MM.1S (cell line): ENCODE measurements around the gene INHBE.

Experiments used
- DNase-seq: peaks from one replicate; pipeline ENCODE4 v3.0.0-alpha.2; 2015
- H2AFZ ChIP-seq: fragments of 300-600 bp; sonication (generic); 2 replicates; pipeline ENCODE4 v1.6.0; 2016; ENCODE audit warnings: antibody characterized with exemption, low read length
- H3F3A ChIP-seq: fragments of 300-600 bp; sonication (generic); 2 replicates; pipeline ENCODE4 v1.6.1; 2016; ENCODE audit warnings: mild to moderate bottlenecking, antibody characterized with exemption, low read length, moderate library complexity, mixed read lengths; ENCODE audit not compliant: insufficient read depth
- H3K27ac ChIP-seq: fragments of 300-600 bp; sonication (generic); 2 replicates; pipeline ENCODE4 v1.5.1; 2016; ENCODE audit warnings: mild to moderate bottlenecking, low read length
- H3K27me3 ChIP-seq: fragments of 300-600 bp; sonication (generic); replicated peaks from 2 replicates; pipeline ENCODE4 v1.6.0; 2016; ENCODE audit warnings: low read length; ENCODE audit not compliant: insufficient read depth
- H3K36me3 ChIP-seq: fragments of 300-600 bp; sonication (generic); replicated peaks from 2 replicates; pipeline ENCODE4 v1.6.1; 2016; ENCODE audit warnings: mild to moderate bottlenecking, low read length, mixed read lengths; ENCODE audit not compliant: insufficient read depth
- H3K4me1 ChIP-seq: fragments of 300-600 bp; sonication (generic); 2 replicates; pipeline ENCODE4 v1.6.1; 2016; ENCODE audit warnings: low read length, mixed read lengths
- H3K4me2 ChIP-seq: fragments of 300-600 bp; sonication (generic); 2 replicates; pipeline ENCODE4 v1.6.0; 2016; ENCODE audit warnings: low read depth, low read length
- H3K4me3 ChIP-seq: fragments of 300-600 bp; sonication (generic); 2 replicates; pipeline ENCODE4 v1.5.1; 2016; ENCODE audit warnings: low read length, mixed read lengths
- H3K79me2 ChIP-seq: fragments of 300-600 bp; sonication (generic); 2 replicates; pipeline ENCODE4 v1.6.1; 2016; ENCODE audit warnings: mixed run types, low read length, mixed read lengths
- H3K9ac ChIP-seq: fragments of 300-600 bp; sonication (generic); 2 replicates; pipeline ENCODE4 v1.6.1; 2016; ENCODE audit warnings: low read length, mixed read lengths
- H3K9me2 ChIP-seq: fragments of 300-600 bp; sonication (generic); replicated peaks from 2 replicates; pipeline ENCODE4 v1.6.1; 2016; ENCODE audit warnings: mild to moderate bottlenecking, low read length, mixed read lengths; ENCODE audit not compliant: insufficient read depth
- H3K9me3 ChIP-seq: fragments of 300-600 bp; sonication (generic); replicated peaks from 2 replicates; pipeline ENCODE4 v1.6.1; 2016; ENCODE audit warnings: mild to moderate bottlenecking, low read length, mixed read lengths; ENCODE audit not compliant: insufficient read depth
- H4K20me1 ChIP-seq: fragments of 300-600 bp; sonication (generic); 2 replicates; pipeline ENCODE4 v1.6.1; 2016; ENCODE audit warnings: mild to moderate bottlenecking, low read length, moderate library complexity, mixed read lengths; ENCODE audit not compliant: insufficient read depth
- EZH2 ChIP-seq: fragments of 300-600 bp; sonication (generic); optimal IDR thresholded peaks from 2 replicates; pipeline ENCODE3; 2017; ENCODE audit warnings: low read depth, mild to moderate bottlenecking, antibody characterized with exemption, low read length, mixed read lengths
- EZH2phosphoT487 ChIP-seq: fragments of 300-600 bp; sonication (generic); IDR thresholded peaks from 2 replicates; pipeline ENCODE4 v1.6.1; 2018; ENCODE audit warnings: antibody characterized with exemption, low read length
- TF ChIP-seq, protein P1 (sequence below): fragments of 300-600 bp; sonication (generic); IDR thresholded peaks from 2 replicates; pipeline ENCODE4 v1.5.1; 2016; ENCODE audit warnings: antibody characterized with exemption, low read length, mixed read lengths

Gene INHBE

DNA sequence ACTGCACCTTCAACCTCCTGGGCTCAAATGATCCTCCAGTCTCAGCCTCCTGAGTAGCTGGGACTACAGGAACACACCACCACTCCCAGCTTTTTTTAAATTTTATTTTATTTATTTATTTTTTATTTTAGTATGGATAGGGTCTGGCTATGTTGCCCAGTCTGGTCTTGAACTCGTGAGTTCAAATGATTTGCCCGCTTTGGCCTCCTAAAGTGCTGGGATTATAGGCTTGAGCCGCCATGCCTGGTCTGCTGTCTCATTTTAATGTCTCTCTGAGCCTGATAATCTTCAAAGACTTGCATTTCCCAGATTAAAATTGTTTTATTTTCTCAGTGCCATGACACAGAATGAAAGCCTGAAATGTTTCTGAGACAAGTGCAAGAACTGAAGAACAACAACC, 21.7 kb upstream of the INHBE start:
- no peak overlapping the region for H3K27ac ChIP-seq
- DNase-seq: no peak
- no peak for TF ChIP-seq EZH2phosphoT487
- TF ChIP-seq, protein P1, sequence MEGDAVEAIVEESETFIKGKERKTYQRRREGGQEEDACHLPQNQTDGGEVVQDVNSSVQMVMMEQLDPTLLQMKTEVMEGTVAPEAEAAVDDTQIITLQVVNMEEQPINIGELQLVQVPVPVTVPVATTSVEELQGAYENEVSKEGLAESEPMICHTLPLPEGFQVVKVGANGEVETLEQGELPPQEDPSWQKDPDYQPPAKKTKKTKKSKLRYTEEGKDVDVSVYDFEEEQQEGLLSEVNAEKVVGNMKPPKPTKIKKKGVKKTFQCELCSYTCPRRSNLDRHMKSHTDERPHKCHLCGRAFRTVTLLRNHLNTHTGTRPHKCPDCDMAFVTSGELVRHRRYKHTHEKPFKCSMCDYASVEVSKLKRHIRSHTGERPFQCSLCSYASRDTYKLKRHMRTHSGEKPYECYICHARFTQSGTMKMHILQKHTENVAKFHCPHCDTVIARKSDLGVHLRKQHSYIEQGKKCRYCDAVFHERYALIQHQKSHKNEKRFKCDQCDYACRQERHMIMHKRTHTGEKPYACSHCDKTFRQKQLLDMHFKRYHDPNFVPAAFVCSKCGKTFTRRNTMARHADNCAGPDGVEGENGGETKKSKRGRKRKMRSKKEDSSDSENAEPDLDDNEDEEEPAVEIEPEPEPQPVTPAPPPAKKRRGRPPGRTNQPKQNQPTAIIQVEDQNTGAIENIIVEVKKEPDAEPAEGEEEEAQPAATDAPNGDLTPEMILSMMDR: no peak
- TF ChIP-seq EZH2: no peak

GRCh38 chr12:57434517-57435223, 20.4 kb upstream of the INHBE start, which contains the start of gene INHBC:
INHBC (plus strand) TSS chr12:57434784; CDS start chr12:57434887, 103 bp downstream.
- H3K9me2 ChIP-seq: no peaks in the 10 kb centered on the region
- H4K20me1 ChIP-seq: no peaks in the 10 kb centered on the region
- H3K4me1 ChIP-seq: peaks cover 8% of the 10 kb centered on the region
- H3K4me3 ChIP-seq: no peak within 1 kb of the TSS
- H3K9ac ChIP-seq: no peak within 1 kb of the TSS
- peaks cover 6% of the 10 kb centered on the region for H3K79me2 ChIP-seq
- H3K9me3 ChIP-seq: no peaks in the 10 kb centered on the region
- H3K36me3 ChIP-seq: no peaks in the 10 kb centered on the region
- H3K27ac ChIP-seq: no peak within 1 kb of the TSS
- no peak within 1 kb of the TSS for H3K4me2 ChIP-seq
- no peak within 1 kb of the TSS for H2AFZ ChIP-seq
- TF ChIP-seq EZH2 (no peak), EZH2phosphoT487 (no peak)
- TF ChIP-seq, protein P1: no peak
- no peaks in the 10 kb centered on the region for H3K27me3 ChIP-seq
- DNase-seq: no peak
- H3F3A ChIP-seq: 0 out of 2 replicates have a peak, but pooled peaks cover 2% of the 10 kb centered on the region

More for the DNA sequence above, 21.7 kb upstream of the INHBE start:
- H3K4me1 ChIP-seq: peaks cover 8% of the 10 kb centered on the region
- no peaks in the 10 kb centered on the region for H4K20me1 ChIP-seq
- peaks cover 15% of the 10 kb centered on the region for H3K79me2 ChIP-seq
- H3K4me2 ChIP-seq: no peak overlapping the region
- no peaks in the 10 kb centered on the region for H3K9me2 ChIP-seq
- H3K36me3 ChIP-seq: no peaks in the 10 kb centered on the region
- H3K4me3 ChIP-seq: no peak overlapping the region
- H3K9ac ChIP-seq: no peak overlapping the region
- H3K9me3 ChIP-seq: no peaks in the 10 kb centered on the region
- H2AFZ ChIP-seq: no peak overlapping the region
- 0 out of 2 replicates have a peak, but pooled peaks cover 2% of the 10 kb centered on the region for H3F3A ChIP-seq
- no peaks in the 10 kb centered on the region for H3K27me3 ChIP-seq

- no peak for DNase-seq
- H2AFZ ChIP-seq: no peak overlapping the region
- no peak overlapping the region for H3K27ac ChIP-seq
- H3K9me2 ChIP-seq: no peaks in the 10 kb centered on the region
- H3K4me1 ChIP-seq: peaks cover 5% of the 10 kb centered on the region
- peaks cover under 1% of the 10 kb centered on the region; the same call in 1 of the 2 replicates for H3K79me2 ChIP-seq
- H3F3A ChIP-seq: 0 out of 2 replicates have a peak, but pooled peaks cover 2% of the 10 kb centered on the region
- no peaks in the 10 kb centered on the region for H3K27me3 ChIP-seq
- no peaks in the 10 kb centered on the region for H3K9me3 ChIP-seq
- TF ChIP-seq EZH2phosphoT487 (no peak), EZH2 (no peak)
- TF ChIP-seq, protein P1: no peak
- no peak overlapping the region for H3K4me3 ChIP-seq
- H4K20me1 ChIP-seq: no peaks in the 10 kb centered on the region
- no peak overlapping the region for H3K9ac ChIP-seq
- no peak overlapping the region for H3K4me2 ChIP-seq
- no peaks in the 10 kb centered on the region for H3K36me3 ChIP-seq
These were observed 19.8 kb upstream of the INHBE start for GRCh38 chr12:57435293-57435692.
